Astrocyte (in vitro differentiated cells and primary cell): ENCODE results near the gene ACOX1. TPM values are rescaled to one million over a fixed set of nuclear protein-coding genes. Genes with fewer than 3 reads are reported as not detected.
"Not testable (repeated sequence)": the region's sequence is repeated elsewhere in the genome, so short reads cannot be mapped to it uniquely, and the experiment has no call there.

Experiments
- DNase-seq: peaks from one replicate; pipeline ENCODE4 v3.0.0-alpha.2; 2010; ENCODE audit warnings: low read depth
- FAIRE-seq: peaks from 2 replicates; lab custom pipeline; 2011; peaks lifted over from hg19 to GRCh38; lab: Jason Lieb, UNC
- H2AFZ ChIP-seq: 2 replicates; pipeline ENCODE4 v1.6.0; 2012; ENCODE audit warnings: low read depth, low read length, inconsistent platforms
- H3K27ac ChIP-seq: 2 replicates; pipeline ENCODE4 v1.5.1; 2011; ENCODE audit warnings: low read depth, low read length, inconsistent platforms
- H3K27me3 ChIP-seq: 2 replicates; pipeline ENCODE4 v1.6.0; 2011; ENCODE audit warnings: low read length, inconsistent platforms; ENCODE audit not compliant: insufficient read depth
- H3K36me3 ChIP-seq: 2 replicates; pipeline ENCODE4 v1.5.1; 2011; ENCODE audit warnings: low read length, inconsistent platforms; ENCODE audit not compliant: insufficient read depth
- H3K4me1 ChIP-seq: 2 replicates; pipeline ENCODE4 v1.5.1; 2011; ENCODE audit warnings: low read length, inconsistent platforms; ENCODE audit not compliant: insufficient read depth
- H3K4me2 ChIP-seq: 2 replicates; pipeline ENCODE4 v1.6.0; 2012; ENCODE audit warnings: low read length, inconsistent platforms
- H3K4me3 ChIP-seq: 2 replicates; pipeline ENCODE4 v1.5.1; 2011; ENCODE audit warnings: low read depth, mild to moderate bottlenecking, low read length, inconsistent platforms; ENCODE audit not compliant: insufficient read depth
- H3K79me2 ChIP-seq: 2 replicates; pipeline ENCODE4 v1.6.0; 2012; ENCODE audit warnings: mild to moderate bottlenecking, low read length, inconsistent platforms; ENCODE audit not compliant: insufficient read depth
- H3K9ac ChIP-seq: 2 replicates; pipeline ENCODE4 v1.6.0; 2012; ENCODE audit warnings: mild to moderate bottlenecking, low read length, inconsistent platforms
- H3K9me3 ChIP-seq: 2 replicates; pipeline ENCODE4 v1.5.1; 2012; ENCODE audit warnings: low read depth, mild to moderate bottlenecking, low read length, inconsistent platforms; ENCODE audit not compliant: insufficient read depth
- H4K20me1 ChIP-seq: 2 replicates; pipeline ENCODE4 v1.6.0; 2012; ENCODE audit warnings: low read length, inconsistent platforms; ENCODE audit not compliant: insufficient read depth
- H3K27ac Mint-ChIP-seq: one replicate; pipeline ENCODE4 v1.8.0; 2021; ENCODE audit warnings: mild to moderate bottlenecking, mixed read lengths; ENCODE audit not compliant: unreplicated experiment
- H3K27me3 Mint-ChIP-seq: one replicate; pipeline ENCODE4 v1.8.0; 2021; ENCODE audit warnings: low read depth, mixed read lengths; ENCODE audit not compliant: unreplicated experiment
- H3K36me3 Mint-ChIP-seq: one replicate; pipeline ENCODE4 v1.8.0; 2021; ENCODE audit warnings: low read depth, mixed read lengths; ENCODE audit not compliant: unreplicated experiment
- H3K4me1 Mint-ChIP-seq: one replicate; pipeline ENCODE4 v1.8.0; 2021; ENCODE audit warnings: low read depth, mixed read lengths; ENCODE audit not compliant: unreplicated experiment
- H3K4me3 Mint-ChIP-seq: one replicate; pipeline ENCODE4 v1.8.0; 2021; ENCODE audit warnings: mild to moderate bottlenecking, moderate library complexity, mixed read lengths; ENCODE audit not compliant: unreplicated experiment
- H3K9me3 Mint-ChIP-seq: one replicate; pipeline ENCODE4 v1.8.0; 2021; ENCODE audit warnings: mild to moderate bottlenecking, mixed read lengths; ENCODE audit not compliant: unreplicated experiment
- CTCF ChIP-seq: IDR thresholded peaks from 2 replicates; pipeline ENCODE4 v1.5.1; 2011; ENCODE audit warnings: low read depth, mild to moderate bottlenecking, inconsistent platforms, low read length, moderate library complexity; ENCODE audit not compliant: insufficient read depth
- EZH2 ChIP-seq: IDR thresholded peaks from 2 replicates; pipeline ENCODE4 v1.6.1; 2012; ENCODE audit warnings: mild to moderate bottlenecking, low read length, inconsistent platforms; ENCODE audit not compliant: insufficient read depth
- total RNA-seq: library from RNA; stranded (reverse); gene quantifications from 2 replicates; pipeline ENCODE4 v1.2.1, GENCODE V29; 2021

The ACOX1 gene
- total RNA-seq, 1 donor from 2014 or later = 61.3 TPM

- peaks cover 6% of the 10 kb centered on the region for H3K36me3 ChIP-seq
- Mint-ChIP-seq H3K4me3 (no peak overlapping the region), H3K27ac (no peak overlapping the region)
These were observed 8.3 kb downstream of the ACOX1 start for GRCh38 chr17:75970626-75971025.

GRCh38 chr17:75970011-75970523 lies 8.9 kb downstream of the ACOX1 start:
- no peak overlapping the region for H2AFZ ChIP-seq
- Mint-ChIP-seq H3K27me3 (no peaks in the 10 kb centered on the region), H3K27ac (no peak overlapping the region), H3K4me1 (peaks cover 2% of the 10 kb centered on the region), H3K36me3 (peaks cover 23% of the 10 kb centered on the region), H3K9me3 (no peaks in the 10 kb centered on the region), H3K4me3 (no peak overlapping the region)
- FAIRE-seq = no peak
- H4K20me1 ChIP-seq = peaks cover 19% of the 10 kb centered on the region
- no peak overlapping the region for H3K27ac ChIP-seq
- no peak overlapping the region for H3K4me2 ChIP-seq
- H3K4me1 ChIP-seq = no peaks in the 10 kb centered on the region
- no peaks in the 10 kb centered on the region for H3K27me3 ChIP-seq
- H3K9me3 ChIP-seq = no peaks in the 10 kb centered on the region
- no peak overlapping the region for H3K4me3 ChIP-seq
- H3K79me2 ChIP-seq = peaks cover 27% of the 10 kb centered on the region
- H3K36me3 ChIP-seq = peaks cover 6% of the 10 kb centered on the region
- no peak for DNase-seq
- TF ChIP-seq EZH2 (no peak), CTCF (no peak)
- no peak overlapping the region for H3K9ac ChIP-seq

More at GRCh38 chr17:75970626-75971025, 8.3 kb downstream of the ACOX1 start:
- H3K4me3 ChIP-seq = no peak overlapping the region
- no peaks in the 10 kb centered on the region for H3K27me3 ChIP-seq
- no peaks in the 10 kb centered on the region for H3K9me3 Mint-ChIP-seq
- peaks cover 23% of the 10 kb centered on the region for H3K36me3 Mint-ChIP-seq
- H3K79me2 ChIP-seq = peaks cover 33% of the 10 kb centered on the region
- peaks cover 2% of the 10 kb centered on the region for H3K4me1 Mint-ChIP-seq
- no peak overlapping the region for H3K4me2 ChIP-seq
- H4K20me1 ChIP-seq = peaks cover 25% of the 10 kb centered on the region
- H2AFZ ChIP-seq = no peak overlapping the region
- no peak overlapping the region for H3K27ac ChIP-seq
- H3K4me1 ChIP-seq = no peaks in the 10 kb centered on the region
- H3K27me3 Mint-ChIP-seq = no peaks in the 10 kb centered on the region
- DNase-seq = no peak
- no peak overlapping the region for H3K9ac ChIP-seq
- TF ChIP-seq CTCF (no peak), EZH2 (no peak)
- H3K9me3 ChIP-seq = no peaks in the 10 kb centered on the region
- FAIRE-seq = no peak

- not testable (repeated sequence) for H3K27me3 ChIP-seq, H3K4me3 ChIP-seq, H3K27ac ChIP-seq, H3K4me3 Mint-ChIP-seq, H3K9me3 ChIP-seq, H3K9ac ChIP-seq, H3K4me1 ChIP-seq, H3K4me1 Mint-ChIP-seq, H3K9me3 Mint-ChIP-seq, H3K27me3 Mint-ChIP-seq, H3K36me3 ChIP-seq, H3K27ac Mint-ChIP-seq, H3K4me2 ChIP-seq, FAIRE-seq, H2AFZ ChIP-seq, DNase-seq
- peaks cover 24% of the 10 kb centered on the region for H3K36me3 Mint-ChIP-seq
- peaks cover 23% of the 10 kb centered on the region for H4K20me1 ChIP-seq
- peaks cover 27% of the 10 kb centered on the region for H3K79me2 ChIP-seq
These were observed 9.9 kb downstream of the ACOX1 start for GRCh38 chr17:75969044-75969443.
